ENCODE data around the gene SAMHD1.
"Not testable (repeated sequence)": the region's sequence is repeated elsewhere in the genome, so short reads cannot be mapped to it uniquely, and the experiment has no call there.

Gene SAMHD1

DNA sequence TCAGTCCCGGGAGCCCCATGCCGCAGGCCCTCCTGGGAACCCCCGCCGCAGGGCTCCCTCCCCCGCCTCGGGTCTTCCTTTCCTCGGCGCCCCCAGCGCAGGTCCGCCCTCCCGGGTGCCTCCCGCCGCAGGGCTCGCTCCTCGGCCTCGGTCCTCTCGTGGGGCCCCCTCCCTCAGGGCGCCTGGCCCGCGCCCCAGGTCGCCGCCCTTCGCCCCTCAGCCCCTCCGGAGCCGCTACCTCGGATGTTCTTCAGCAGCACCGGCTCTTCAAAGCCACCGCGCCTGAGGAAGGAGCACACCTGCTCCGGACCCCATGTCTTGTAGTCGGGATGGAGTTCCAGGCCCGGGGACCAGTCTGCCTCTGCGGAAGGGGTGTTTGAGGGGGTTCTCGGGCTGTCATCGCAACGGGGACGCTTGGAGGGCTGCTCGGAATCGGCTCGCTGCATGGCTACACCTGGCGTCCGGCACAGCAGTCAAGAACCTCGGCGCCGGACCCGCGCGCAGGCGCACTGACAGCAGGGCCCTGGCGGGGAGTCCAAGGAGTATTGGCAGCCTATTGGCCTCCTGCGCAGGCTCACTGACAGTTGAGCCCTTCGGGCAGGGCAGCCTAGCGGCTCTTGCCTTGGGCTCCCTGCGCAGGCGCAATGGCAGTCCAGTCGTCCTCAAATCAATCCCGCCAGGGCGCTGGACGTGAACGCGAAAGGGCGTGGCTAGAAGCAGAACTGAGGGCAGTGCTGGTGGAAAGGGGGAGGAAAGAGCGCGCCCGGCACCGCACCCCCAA, at the start of gene SAMHD1:
SAMHD1 (minus strand) TSS at position 511 of the 781 bp plus-strand sequence; CDS start at position 446, 65 bp downstream.
- DNase-seq (ENCODE audit: low read depth), result peak; percentile 78

DNA sequence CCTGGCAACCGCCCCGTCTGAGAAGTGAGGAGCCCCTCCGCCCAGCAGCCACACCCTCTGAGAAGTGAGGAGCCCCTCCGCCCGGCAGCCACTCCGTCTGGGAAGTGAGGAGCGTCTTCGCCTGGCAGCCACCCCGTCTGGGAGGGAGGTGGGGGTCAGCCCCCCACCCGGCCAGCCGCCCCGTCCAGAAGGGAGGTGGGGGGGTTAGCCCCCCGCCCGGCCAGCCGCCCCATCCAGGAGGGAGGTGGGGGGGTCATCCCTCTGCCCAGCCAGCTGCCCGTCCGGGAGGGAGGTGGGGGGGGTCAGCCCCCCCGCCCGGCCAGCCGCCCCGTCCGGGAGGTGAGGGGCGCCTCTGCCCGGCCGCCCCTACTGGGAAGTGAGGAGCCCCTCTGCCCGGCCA, 48.7 kb upstream of the SAMHD1 start:
- DNase-seq (ENCODE audit: low read depth), result not testable (repeated sequence)

GRCh38 chr20:36998652-36999051, 47.1 kb upstream of the SAMHD1 start:
- no peak for DNase-seq (ENCODE audit: low read depth)

GRCh38 chr20:36997121-36997520, 45.6 kb upstream of the SAMHD1 start:
- DNase-seq (ENCODE audit: low read depth), result no peak

DNA sequence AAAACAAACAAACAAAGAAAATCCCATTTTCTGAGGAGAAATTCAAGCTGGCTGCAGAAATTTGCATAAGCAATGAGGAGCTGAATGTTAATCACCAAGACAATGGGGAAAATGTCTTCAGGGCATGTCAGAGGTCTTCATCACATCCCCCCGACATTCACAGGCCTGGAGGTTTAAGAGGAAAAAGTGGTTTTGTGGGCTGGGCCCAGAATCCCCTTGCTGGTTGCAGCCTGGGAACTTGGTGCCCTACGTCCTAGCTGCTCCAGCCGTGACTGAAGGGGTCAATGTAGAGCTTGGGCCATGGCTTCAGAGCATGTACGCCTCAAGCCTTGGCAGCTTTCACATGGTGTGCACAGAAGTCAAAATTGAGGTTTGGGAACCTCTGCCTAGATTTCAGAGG, 42.7 kb upstream of the SAMHD1 start:
- DNase-seq (ENCODE audit: low read depth), result not testable (repeated sequence)

- DNase-seq (ENCODE audit: low read depth), result no peak
Measured at GRCh38 chr20:36992802-36993334, 41.4 kb upstream of the SAMHD1 start.

- no peak for DNase-seq (ENCODE audit: low read depth)
Measured at GRCh38 chr20:36991703-36992102, 40.2 kb upstream of the SAMHD1 start.

DNA sequence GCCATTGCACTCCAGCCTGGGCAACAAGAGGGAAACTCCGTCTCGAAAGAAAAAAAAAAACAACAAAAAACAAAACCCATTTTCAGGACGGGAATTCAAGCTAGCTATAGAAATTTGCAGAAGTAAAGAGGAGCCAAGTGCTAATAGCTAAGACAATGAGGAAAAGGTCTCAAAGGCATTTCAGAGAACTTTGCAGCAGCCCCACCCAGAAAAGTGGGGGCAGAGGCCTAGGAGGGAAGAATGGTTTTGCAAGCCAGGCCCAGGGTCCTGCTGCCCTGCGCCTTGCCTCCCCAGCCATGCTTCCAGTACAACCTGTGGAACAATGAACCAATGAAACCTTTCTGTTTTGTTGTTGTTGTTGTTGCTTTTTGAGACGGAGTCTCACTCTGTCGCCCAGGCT, 38.3 kb upstream of the SAMHD1 start:
- DNase-seq (ENCODE audit: low read depth), result no peak

DNA sequence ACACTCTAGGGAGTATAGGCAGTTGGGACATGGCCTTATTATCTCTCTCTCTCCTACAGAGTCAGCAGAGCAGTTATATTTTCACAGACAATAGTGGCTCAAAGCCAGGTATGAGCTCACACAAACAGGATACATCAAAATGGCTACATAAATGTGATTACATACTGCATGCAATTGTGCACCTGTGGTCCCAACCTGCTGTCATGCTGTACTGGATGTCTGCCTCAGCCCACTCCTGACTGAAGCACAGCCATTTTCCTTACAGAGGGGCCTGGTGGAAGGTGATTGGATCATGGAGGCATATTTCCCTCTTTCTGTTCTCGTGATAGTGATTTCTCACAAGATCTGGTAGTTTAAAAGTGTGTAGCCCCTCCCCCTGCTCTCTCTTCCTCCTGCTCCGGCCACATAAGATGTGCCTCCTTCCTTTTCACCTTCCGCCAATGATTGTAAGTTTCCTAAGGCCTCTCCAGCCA, 37.0 kb upstream of the SAMHD1 start:
- DNase-seq (ENCODE audit: low read depth), result no peak

GRCh38 chr20:36984257-36984638, 32.7 kb upstream of the SAMHD1 start:
- no peak for DNase-seq (ENCODE audit: low read depth)

GRCh38 chr20:36975099-36975818, 23.8 kb upstream of the SAMHD1 start:
- peak; percentile 47 for DNase-seq (ENCODE audit: low read depth)

DNA sequence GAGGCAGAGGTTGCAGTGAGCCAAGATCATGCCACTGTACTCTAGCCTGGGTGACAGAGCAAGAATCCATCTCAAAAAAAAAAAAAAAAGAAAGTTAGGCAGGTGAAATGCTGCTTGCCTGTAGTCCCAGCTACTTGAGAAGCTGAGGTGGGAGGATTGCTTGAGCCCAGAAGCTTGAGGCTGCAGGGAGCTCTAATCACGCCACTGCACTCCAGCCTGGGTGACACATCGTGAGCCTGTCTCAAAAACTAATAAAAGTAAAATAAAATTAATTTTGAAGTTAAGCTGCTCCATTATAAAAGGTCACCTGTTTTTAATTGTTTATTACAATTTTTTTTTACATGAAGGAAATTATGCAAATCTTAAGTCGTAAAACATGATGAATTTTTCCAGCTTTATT, 23.2 kb upstream of the SAMHD1 start:
- no peak for DNase-seq (ENCODE audit: low read depth)

GRCh38 chr20:36971103-36971502, 19.6 kb upstream of the SAMHD1 start:
- DNase-seq (ENCODE audit: low read depth), result no peak

GRCh38 chr20:36969478-36970186, 18.1 kb upstream of the SAMHD1 start:
- no peak for DNase-seq (ENCODE audit: low read depth)

DNA sequence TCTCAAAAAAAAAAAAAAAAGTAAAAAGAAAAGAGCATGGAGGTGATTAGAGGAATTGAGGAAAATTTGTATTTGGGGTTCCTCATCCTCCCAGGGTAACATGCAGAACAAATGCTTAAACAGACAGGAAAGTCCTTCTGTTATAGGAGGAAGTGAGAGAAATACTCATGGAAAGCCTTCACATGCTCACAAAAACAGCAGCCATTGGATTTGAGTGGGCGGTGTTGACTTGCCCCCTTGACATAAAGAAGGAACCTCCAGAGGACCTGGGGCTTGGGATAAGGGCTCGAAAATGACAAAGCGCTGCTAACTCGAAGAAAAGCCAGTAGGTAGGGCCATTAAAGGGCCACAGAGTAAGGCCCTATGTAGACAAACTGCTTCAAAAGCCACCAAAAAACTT, 17.5 kb upstream of the SAMHD1 start:
- DNase-seq (ENCODE audit: low read depth), result no peak

- no peak for DNase-seq (ENCODE audit: low read depth)
Measured at GRCh38 chr20:36967636-36968035, 16.1 kb upstream of the SAMHD1 start.

DNA sequence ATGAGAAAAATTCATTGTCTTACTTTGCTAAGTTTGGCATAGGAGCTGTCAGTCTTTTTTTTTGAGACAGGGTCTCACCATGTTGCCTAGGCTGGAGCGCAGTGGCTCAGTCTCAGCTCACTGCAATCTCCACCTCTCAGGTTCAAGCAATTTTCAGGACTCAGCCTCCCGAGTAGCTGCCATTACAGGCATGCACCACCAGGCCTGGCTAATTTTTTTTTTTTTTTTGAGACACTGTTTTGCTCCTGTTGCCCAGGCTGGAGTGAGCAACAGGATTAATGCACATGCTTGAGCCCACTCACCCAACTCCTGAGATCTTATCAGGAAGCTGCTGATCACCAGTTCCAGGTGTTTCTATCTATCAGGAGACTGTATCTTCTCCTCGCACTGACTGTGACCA, 15.5 kb upstream of the SAMHD1 start:
- not testable (repeated sequence) for DNase-seq (ENCODE audit: low read depth)

DNA sequence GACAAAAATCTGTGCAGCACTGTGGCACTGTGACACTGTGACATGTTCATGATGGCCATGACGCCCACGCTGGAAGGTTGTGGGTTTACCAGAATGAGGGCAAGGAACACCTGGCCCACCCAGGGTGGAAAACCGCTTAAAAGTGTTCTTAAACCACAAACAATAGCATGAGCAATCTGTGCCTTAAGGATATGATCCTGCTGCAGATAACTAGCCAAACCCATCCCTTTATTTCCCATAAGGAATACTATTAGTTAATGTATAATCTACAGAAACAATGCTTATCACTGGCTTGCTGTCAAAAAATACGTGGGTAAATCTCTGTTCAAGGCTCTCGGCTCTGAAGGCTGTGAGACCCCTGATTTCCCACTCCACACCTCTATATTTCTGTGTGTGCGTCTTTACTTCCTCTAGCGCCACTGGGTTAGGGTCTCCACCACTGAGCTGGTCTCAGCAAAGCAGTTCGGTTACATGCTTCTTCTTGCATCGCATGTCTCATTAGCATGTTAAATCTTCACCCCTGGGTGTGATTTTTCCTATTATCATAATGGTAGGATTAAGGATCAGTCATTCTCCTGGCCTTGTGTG, 10.9 kb upstream of the SAMHD1 start:
- not testable (repeated sequence) for DNase-seq (ENCODE audit: low read depth)

- no peak for DNase-seq (ENCODE audit: low read depth)
Measured at GRCh38 chr20:36959242-36959641, 7.7 kb upstream of the SAMHD1 start.

DNA sequence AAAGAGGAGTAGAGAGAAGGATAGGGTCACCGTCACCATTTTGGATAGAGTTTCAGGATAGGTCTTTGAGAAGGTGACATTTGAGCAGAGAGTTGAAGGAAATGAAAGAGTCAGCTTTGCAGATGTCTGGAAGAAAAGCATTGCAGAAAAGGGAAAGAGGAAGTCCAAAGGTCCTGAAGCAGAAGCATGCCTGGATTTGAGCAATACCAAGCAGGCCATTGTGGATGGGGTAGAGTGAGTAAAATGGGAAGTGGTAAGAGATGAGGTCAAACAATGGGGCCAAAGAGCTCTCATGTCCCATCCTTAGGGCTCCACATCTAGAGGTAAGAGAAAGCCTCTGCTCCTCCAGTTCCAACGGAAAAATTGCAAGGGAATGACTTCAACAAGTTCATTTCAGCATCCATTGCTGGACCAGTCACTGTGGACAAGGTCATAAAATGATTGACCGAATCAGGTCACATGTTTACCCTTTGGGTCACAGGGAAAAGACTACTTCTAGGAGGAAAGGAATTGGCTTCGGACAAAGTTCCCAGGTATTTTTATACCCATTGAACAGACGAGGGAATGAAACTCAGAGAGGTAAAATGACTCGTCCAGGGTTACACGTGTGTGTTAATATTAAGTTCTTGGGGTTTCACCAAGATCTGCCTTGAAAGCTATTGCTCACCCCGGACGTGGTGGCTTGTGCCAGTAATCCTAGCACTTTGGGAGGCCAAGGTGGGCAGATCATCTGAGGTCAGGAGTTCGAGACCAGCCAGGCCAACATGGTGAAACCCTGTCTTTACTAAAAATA, 6.6 kb upstream of the SAMHD1 start:
- no peak for DNase-seq (ENCODE audit: low read depth)

DNA sequence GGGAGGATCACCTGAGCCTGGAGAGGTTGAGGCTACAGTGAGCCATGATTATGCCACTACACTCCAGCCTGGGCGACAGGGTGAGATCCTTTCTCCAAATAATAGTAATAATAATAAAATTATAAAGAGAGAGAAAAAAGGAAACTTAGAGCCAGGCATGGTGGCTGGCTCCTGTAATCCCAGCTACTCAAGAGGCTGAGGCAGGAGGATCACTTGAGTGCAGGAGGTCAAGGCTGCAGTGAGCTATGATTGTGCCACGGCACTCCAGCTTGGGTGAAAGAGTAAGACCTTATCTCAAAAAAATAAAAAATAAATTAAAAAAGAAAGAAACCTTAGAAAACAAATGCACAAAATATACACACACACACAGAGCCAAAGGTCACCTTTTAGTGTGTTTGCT, 5.2 kb upstream of the SAMHD1 start:
- DNase-seq (ENCODE audit: low read depth), result no peak

All from stimulated activated CD4-positive, alpha-beta T cell treated with anti-CD3 and anti-CD28 coated beads, Interleukin-2, amount 100 ng/mL, for 4 hours (primary cell).